ENCODE measurements around the gene CCDC91. TPM values are rescaled to one million over a fixed set of nuclear protein-coding genes. Genes with fewer than 3 reads are reported as not detected.

CCDC91 gene
- total RNA-seq, 1 experiment from 2014 or later: 15.7 TPM

- Mint-ChIP-seq H3K4me3 (no peak overlapping the region), H3K27me3 (ENCODE audit: low read depth) (no peaks in the 10 kb centered on the region), H3K36me3 (no peaks in the 10 kb centered on the region), H3K9me3 (no peaks in the 10 kb centered on the region), H3K4me1 (peaks cover 6% of the 10 kb centered on the region; the same call in 1 of the 2 replicates), H3K27ac (no peak overlapping the region)
- no peak for ATAC-seq
- CTCF ChIA-PET: no interaction called here
- no peak for TF ChIP-seq GRHL2 (CRISPR knock-in tag; IDR thresholded peaks at IDR 0.05; ENCODE audit: insufficient replicate concordance, severe bottlenecking)
- TF ChIP-seq ZBTB21 (CRISPR knock-in tag; IDR thresholded peaks at IDR 0.05; ENCODE audit: borderline replicate concordance): no peak
- no peak for TF ChIP-seq TCF7 (CRISPR knock-in tag; IDR thresholded peaks at IDR 0.05; ENCODE audit: low read depth)
- TF ChIP-seq ZNF512 (CRISPR knock-in tag; IDR thresholded peaks at IDR 0.05; ENCODE audit: borderline replicate concordance): no peak
- no peak for TF ChIP-seq ESRRA (CRISPR knock-in tag; IDR thresholded peaks at IDR 0.05; ENCODE audit: borderline replicate concordance)
- TF ChIP-seq FOXJ3 (CRISPR knock-in tag; IDR thresholded peaks at IDR 0.05; ENCODE audit: borderline replicate concordance): no peak
- no peak for TF ChIP-seq MYBL2 (CRISPR knock-in tag; IDR thresholded peaks at IDR 0.05)
- no peak for TF ChIP-seq TP53 (CRISPR knock-in tag; IDR thresholded peaks at IDR 0.05)
- TF ChIP-seq, protein P1, sequence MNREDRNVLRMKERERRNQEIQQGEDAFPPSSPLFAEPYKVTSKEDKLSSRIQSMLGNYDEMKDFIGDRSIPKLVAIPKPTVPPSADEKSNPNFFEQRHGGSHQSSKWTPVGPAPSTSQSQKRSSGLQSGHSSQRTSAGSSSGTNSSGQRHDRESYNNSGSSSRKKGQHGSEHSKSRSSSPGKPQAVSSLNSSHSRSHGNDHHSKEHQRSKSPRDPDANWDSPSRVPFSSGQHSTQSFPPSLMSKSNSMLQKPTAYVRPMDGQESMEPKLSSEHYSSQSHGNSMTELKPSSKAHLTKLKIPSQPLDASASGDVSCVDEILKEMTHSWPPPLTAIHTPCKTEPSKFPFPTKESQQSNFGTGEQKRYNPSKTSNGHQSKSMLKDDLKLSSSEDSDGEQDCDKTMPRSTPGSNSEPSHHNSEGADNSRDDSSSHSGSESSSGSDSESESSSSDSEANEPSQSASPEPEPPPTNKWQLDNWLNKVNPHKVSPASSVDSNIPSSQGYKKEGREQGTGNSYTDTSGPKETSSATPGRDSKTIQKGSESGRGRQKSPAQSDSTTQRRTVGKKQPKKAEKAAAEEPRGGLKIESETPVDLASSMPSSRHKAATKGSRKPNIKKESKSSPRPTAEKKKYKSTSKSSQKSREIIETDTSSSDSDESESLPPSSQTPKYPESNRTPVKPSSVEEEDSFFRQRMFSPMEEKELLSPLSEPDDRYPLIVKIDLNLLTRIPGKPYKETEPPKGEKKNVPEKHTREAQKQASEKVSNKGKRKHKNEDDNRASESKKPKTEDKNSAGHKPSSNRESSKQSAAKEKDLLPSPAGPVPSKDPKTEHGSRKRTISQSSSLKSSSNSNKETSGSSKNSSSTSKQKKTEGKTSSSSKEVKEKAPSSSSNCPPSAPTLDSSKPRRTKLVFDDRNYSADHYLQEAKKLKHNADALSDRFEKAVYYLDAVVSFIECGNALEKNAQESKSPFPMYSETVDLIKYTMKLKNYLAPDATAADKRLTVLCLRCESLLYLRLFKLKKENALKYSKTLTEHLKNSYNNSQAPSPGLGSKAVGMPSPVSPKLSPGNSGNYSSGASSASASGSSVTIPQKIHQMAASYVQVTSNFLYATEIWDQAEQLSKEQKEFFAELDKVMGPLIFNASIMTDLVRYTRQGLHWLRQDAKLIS (CRISPR knock-in tag; IDR thresholded peaks at IDR 0.05; ENCODE audit: borderline replicate concordance): no peak
- TF ChIP-seq FOXK1 (CRISPR knock-in tag; IDR thresholded peaks at IDR 0.05): no peak
- TF ChIP-seq, protein P2, sequence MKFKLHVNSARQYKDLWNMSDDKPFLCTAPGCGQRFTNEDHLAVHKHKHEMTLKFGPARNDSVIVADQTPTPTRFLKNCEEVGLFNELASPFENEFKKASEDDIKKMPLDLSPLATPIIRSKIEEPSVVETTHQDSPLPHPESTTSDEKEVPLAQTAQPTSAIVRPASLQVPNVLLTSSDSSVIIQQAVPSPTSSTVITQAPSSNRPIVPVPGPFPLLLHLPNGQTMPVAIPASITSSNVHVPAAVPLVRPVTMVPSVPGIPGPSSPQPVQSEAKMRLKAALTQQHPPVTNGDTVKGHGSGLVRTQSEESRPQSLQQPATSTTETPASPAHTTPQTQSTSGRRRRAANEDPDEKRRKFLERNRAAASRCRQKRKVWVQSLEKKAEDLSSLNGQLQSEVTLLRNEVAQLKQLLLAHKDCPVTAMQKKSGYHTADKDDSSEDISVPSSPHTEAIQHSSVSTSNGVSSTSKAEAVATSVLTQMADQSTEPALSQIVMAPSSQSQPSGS (CRISPR knock-in tag; IDR thresholded peaks at IDR 0.05; ENCODE audit: borderline replicate concordance, low read depth): no peak
- TF ChIP-seq ATF6 (CRISPR knock-in tag; IDR thresholded peaks at IDR 0.05): no peak
- no peak for TF ChIP-seq TEAD1 (CRISPR knock-in tag; IDR thresholded peaks at IDR 0.05)
- TF ChIP-seq SMAD4 (CRISPR knock-in tag; IDR thresholded peaks at IDR 0.05): no peak
- no peak for TF ChIP-seq ZNF317 (CRISPR knock-in tag; IDR thresholded peaks at IDR 0.05; ENCODE audit: borderline replicate concordance, low read depth)
- TF ChIP-seq, protein P3, sequence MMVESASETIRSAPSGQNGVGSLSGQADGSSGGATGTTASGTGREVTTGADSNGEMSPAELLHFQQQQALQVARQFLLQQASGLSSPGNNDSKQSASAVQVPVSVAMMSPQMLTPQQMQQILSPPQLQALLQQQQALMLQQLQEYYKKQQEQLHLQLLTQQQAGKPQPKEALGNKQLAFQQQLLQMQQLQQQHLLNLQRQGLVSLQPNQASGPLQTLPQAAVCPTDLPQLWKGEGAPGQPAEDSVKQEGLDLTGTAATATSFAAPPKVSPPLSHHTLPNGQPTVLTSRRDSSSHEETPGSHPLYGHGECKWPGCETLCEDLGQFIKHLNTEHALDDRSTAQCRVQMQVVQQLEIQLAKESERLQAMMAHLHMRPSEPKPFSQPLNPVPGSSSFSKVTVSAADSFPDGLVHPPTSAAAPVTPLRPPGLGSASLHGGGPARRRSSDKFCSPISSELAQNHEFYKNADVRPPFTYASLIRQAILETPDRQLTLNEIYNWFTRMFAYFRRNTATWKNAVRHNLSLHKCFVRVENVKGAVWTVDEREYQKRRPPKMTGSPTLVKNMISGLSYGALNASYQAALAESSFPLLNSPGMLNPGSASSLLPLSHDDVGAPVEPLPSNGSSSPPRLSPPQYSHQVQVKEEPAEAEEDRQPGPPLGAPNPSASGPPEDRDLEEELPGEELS (CRISPR knock-in tag; IDR thresholded peaks at IDR 0.05): no peak
- TF ChIP-seq STAT6 (CRISPR knock-in tag; conservative IDR thresholded peaks at IDR 0.05; ENCODE audit: low read depth): no peak
- TF ChIP-seq ZNF671 (CRISPR knock-in tag; IDR thresholded peaks at IDR 0.05): no peak
- TF ChIP-seq JUN (CRISPR knock-in tag; IDR thresholded peaks at IDR 0.05): no peak
- TF ChIP-seq, protein P4, sequence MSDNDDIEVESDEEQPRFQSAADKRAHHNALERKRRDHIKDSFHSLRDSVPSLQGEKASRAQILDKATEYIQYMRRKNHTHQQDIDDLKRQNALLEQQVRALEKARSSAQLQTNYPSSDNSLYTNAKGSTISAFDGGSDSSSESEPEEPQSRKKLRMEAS (CRISPR knock-in tag; IDR thresholded peaks at IDR 0.05): no peak
- no peak for DNase-seq (ENCODE audit: low spot score)
- POLR2A ChIA-PET: no interaction called here
Observed at GRCh38 chr12:28235015-28235414, 44.8 kb downstream of the CCDC91 start.
